SU-DHL-6 (cell line): ENCODE results near the gene GINS2.

Experiments
- CTCF ChIP-seq: fragments of 200-600 bp; sonication (generic); IDR thresholded peaks from one replicate; pipeline ENCODE4 v1.5.1; 2017; ENCODE audit warnings: antibody characterized with exemption, mild to moderate bottlenecking, low read length, moderate library complexity; ENCODE audit not compliant: insufficient read depth, poor library complexity, severe bottlenecking
- EZH2phosphoT487 ChIP-seq: fragments of 200-600 bp; sonication (generic), shearing (Covaris generic); conservative IDR thresholded peaks from 2 replicates; pipeline ENCODE4 v1.6.1; 2018; ENCODE audit warnings: mild to moderate bottlenecking, antibody characterized with exemption, low read length, moderate library complexity, mixed read lengths

GRCh38 chr16:85678016-85678415, 10.7 kb downstream of the GINS2 start:
- TF ChIP-seq CTCF (no peak), EZH2phosphoT487 (no peak)
